A673 (cell line): Measurements from ENCODE around the gene EPHA8. TPM values are rescaled to one million over a fixed set of nuclear protein-coding genes. Genes with fewer than 3 reads are reported as not detected.

Experiments used
- BruUV-seq: library from RNA; stranded (reverse); fragments of 400-500 nt; replicated peaks from 2 replicates; lab custom pipeline; 2021; lab: Mats Ljungman, UMichigan
- CTCF ChIA-PET: fragments of 300-600 bp; sonication (Branson Sonifier 250); formaldehyde crosslinking; loops from one replicate; lab custom pipeline; 2022; ENCODE audit warnings: antibody characterized with exemption; lab: Charles Lee
- POLR2A ChIA-PET: fragments of 300-600 bp; sonication (Branson Sonifier 250); formaldehyde crosslinking; loops from one replicate; lab custom pipeline; 2022; ENCODE audit warnings: antibody characterized with exemption; ENCODE audit not compliant: low non-redundant PET; lab: Charles Lee
- DNase-seq: peaks from one replicate; pipeline ENCODE4 v3.0.0-alpha.2; 2015; ENCODE audit warnings: low spot score
- H3K27ac ChIP-seq: fragments of 200-600 bp; sonication (generic); 2 replicates; pipeline ENCODE4 v1.5.1; 2016; ENCODE audit warnings: mixed run types, low read depth, mild to moderate bottlenecking, mixed read lengths, antibody characterized with exemption, low read length; ENCODE audit not compliant: poor library complexity, severe bottlenecking
- H3K27me3 ChIP-seq: fragments of 200-600 bp; sonication (generic); replicated peaks from 2 replicates; pipeline ENCODE4 v1.6.1; 2017; ENCODE audit warnings: mixed run types, low read depth, mild to moderate bottlenecking, mixed read lengths, antibody characterized with exemption, low read length; ENCODE audit not compliant: insufficient read depth, poor library complexity
- H3K36me3 ChIP-seq: fragments of 200-600 bp; sonication (generic); 2 replicates; pipeline ENCODE4 v1.6.1; 2016; ENCODE audit warnings: mixed run types, mild to moderate bottlenecking, mixed read lengths, antibody characterized with exemption, low read length; ENCODE audit not compliant: insufficient read depth, poor library complexity, severe bottlenecking
- H3K4me1 ChIP-seq: fragments of 200-600 bp; sonication (generic); 2 replicates; pipeline ENCODE4 v1.6.1; 2017; ENCODE audit warnings: mixed run types, mild to moderate bottlenecking, mixed read lengths, antibody characterized with exemption, low read length; ENCODE audit not compliant: insufficient read depth, poor library complexity, severe bottlenecking
- H3K4me3 ChIP-seq: fragments of 200-600 bp; sonication (generic); 2 replicates; pipeline ENCODE4 v1.5.1; 2016; ENCODE audit warnings: low read depth, mixed run types, mild to moderate bottlenecking, mixed read lengths, low read length; ENCODE audit not compliant: poor library complexity, severe bottlenecking
- H3K9me3 ChIP-seq: fragments of 200-600 bp; sonication (generic); 2 replicates; pipeline ENCODE4 v1.6.1; 2016; ENCODE audit warnings: mixed run types, low read depth, mild to moderate bottlenecking, mixed read lengths, antibody characterized with exemption, low read length; ENCODE audit not compliant: poor library complexity, severe bottlenecking
- CTCF ChIP-seq: fragments of 300-800, 200-600 bp; sonication (generic); conservative IDR thresholded peaks from 2 replicates; pipeline ENCODE4 v1.5.1; 2017; ENCODE audit warnings: low read depth, mild to moderate bottlenecking, antibody characterized with exemption, low read length, moderate library complexity, mixed read lengths
- EZH2 ChIP-seq: fragments of 200-600 bp; sonication (generic); IDR thresholded peaks from 2 replicates; pipeline ENCODE4 v1.6.1; 2017; ENCODE audit warnings: borderline replicate concordance, low read depth, mild to moderate bottlenecking, mixed read lengths, antibody characterized with exemption, low read length; ENCODE audit not compliant: poor library complexity, severe bottlenecking
- intact Hi-C: fragments of 100-400 bp; cut with micrococcal nuclease; formaldehyde crosslinking; loops from one replicate; pipeline ENCODE4 v1.10.0; 2022; ENCODE audit not compliant: unreplicated experiment
- total RNA-seq: library from RNA; stranded (reverse); gene quantifications from 2 replicates; pipeline ENCODE4 v1.2.3, GENCODE V29; 2021

EPHA8 gene
- total RNA-seq, 1 experiment from 2014 or later = not detected

GRCh38 chr1:22586356-22587130, 23.3 kb downstream of the EPHA8 start:
- no peak overlapping the region for H3K4me3 ChIP-seq
- DNase-seq = no peak
- TF ChIP-seq CTCF = no peak
- no peak for TF ChIP-seq EZH2
- BruUV-seq = no TSS peak
- H3K27me3 ChIP-seq = peaks cover 10% of the 10 kb centered on the region
- no peaks in the 10 kb centered on the region for H3K9me3 ChIP-seq
- H3K36me3 ChIP-seq = no peaks in the 10 kb centered on the region
- no peak overlapping the region for H3K27ac ChIP-seq
- intact Hi-C loops = no loop called here
- no peaks in the 10 kb centered on the region for H3K4me1 ChIP-seq
- ChIA-PET POLR2A (no interaction called here), CTCF (interaction anchor here (0.6 kb wide), 1 partner anchor 54 kb away, joined by 17 read pairs; no protein-coding TSS in a partner anchor)

- Histone ChIP-seq H3K4me1 (no peaks in the 10 kb centered on the region), H3K9me3 (no peaks in the 10 kb centered on the region), H3K27ac (no peak overlapping the region), H3K36me3 (no peaks in the 10 kb centered on the region), H3K27me3 (peaks cover 14% of the 10 kb centered on the region), H3K4me3 (no peak overlapping the region)
- TF ChIP-seq EZH2 (no peak), CTCF (no peak)
- intact Hi-C loops = no loop called here
- DNase-seq = no peak
- ChIA-PET CTCF (interaction anchor here (0.6 kb wide), 1 partner anchor 53 kb away, joined by 17 read pairs; no protein-coding TSS in a partner anchor), POLR2A (no interaction called here)
- no TSS peak for BruUV-seq
Measured at GRCh38 chr1:22587247-22587646, 24.0 kb downstream of the EPHA8 start.

- no peaks in the 10 kb centered on the region for H3K36me3 ChIP-seq
- no peak for DNase-seq
- no TSS peak for BruUV-seq
- no peak overlapping the region for H3K27ac ChIP-seq
- H3K27me3 ChIP-seq = peaks cover 26% of the 10 kb centered on the region
- H3K9me3 ChIP-seq = no peaks in the 10 kb centered on the region
- no peaks in the 10 kb centered on the region for H3K4me1 ChIP-seq
- ChIA-PET POLR2A (no interaction called here), CTCF (interaction anchor here (0.5 kb wide), 1 partner anchor 85 kb away, joined by 4 read pairs; no protein-coding TSS in a partner anchor)
- no peak overlapping the region for H3K4me3 ChIP-seq
- TF ChIP-seq CTCF (no peak), EZH2 (no peak)
- intact Hi-C loops = no loop called here
Measured at GRCh38 chr1:22588899-22589422, 25.7 kb downstream of the EPHA8 start.
